HL-60 (cell line): Measurements from ENCODE around the gene IP6K1.

ENCODE experiments used
- CTCF ChIP-seq: IDR thresholded peaks from one replicate; pipeline ENCODE4 v1.5.1; 2011; ENCODE audit warnings: low read length, control low read depth, inconsistent platforms; ENCODE audit not compliant: insufficient read depth
- POLR2AphosphoS5 ChIP-seq: IDR thresholded peaks from 2 replicates; pipeline ENCODE4 v1.6.1; 2012; ENCODE audit warnings: low read depth
- REST ChIP-seq: IDR thresholded peaks from 2 replicates; pipeline ENCODE4 v1.6.1; 2012; ENCODE audit warnings: low read depth; ENCODE audit not compliant: insufficient replicate concordance

GRCh38 chr3:49721896-49722781 lies 64.2 kb downstream of the IP6K1 start:
- no peak for TF ChIP-seq CTCF
- no peak; the same call in 1 of the 2 replicates for TF ChIP-seq POLR2AphosphoS5
- no peak for TF ChIP-seq REST
